HepG2 (cell line): ENCODE data around the gene TTC32. TPM values are rescaled to one million over a fixed set of nuclear protein-coding genes. Genes with fewer than 3 reads are reported as not detected.
A peak's percentile ranks its signal among the peaks of the same experiment; 100 is the strongest.

Experiments used
- ATAD3A ChIP-seq: sonication (generic); formaldehyde crosslinking; IDR thresholded peaks from 2 replicates; pipeline ENCODE4 v1.4.0; 2020; ENCODE audit warnings: missing genetic modification reagents
- DPF2 ChIP-seq: sonication (generic); formaldehyde crosslinking; IDR thresholded peaks from 2 replicates; pipeline ENCODE4 v1.4.0; 2020; ENCODE audit warnings: mild to moderate bottlenecking, low read depth, missing genetic modification reagents, borderline replicate concordance
- GTF2F1 ChIP-seq: fragments of 150-350 bp; IDR thresholded peaks from 2 replicates; pipeline ENCODE4 v1.6.1; 2014; ENCODE audit warnings: low read length
- HMG20B ChIP-seq: conservative IDR thresholded peaks from 2 replicates; pipeline ENCODE4 v1.6.1; 2016; ENCODE audit warnings: missing genetic modification reagents, missing compliant biosample characterization
- MEF2D ChIP-seq: sonication (generic); formaldehyde crosslinking; IDR thresholded peaks from 2 replicates; pipeline ENCODE4 v1.5.1; 2020; ENCODE audit warnings: mild to moderate bottlenecking, missing genetic modification reagents
- MYNN ChIP-seq: sonication (generic); formaldehyde crosslinking; IDR thresholded peaks from 2 replicates; pipeline ENCODE4 v1.4.0; 2020; ENCODE audit warnings: mild to moderate bottlenecking, low read depth, missing genetic modification reagents
- NPAS2 ChIP-seq: sonication (generic); formaldehyde crosslinking; IDR thresholded peaks from 2 replicates; pipeline ENCODE4 v1.8.0; 2022; ENCODE audit warnings: mild to moderate bottlenecking, missing genetic modification reagents, borderline replicate concordance
- PLRG1 ChIP-seq: fragments of 450-650 bp; conservative IDR thresholded peaks from 2 replicates; pipeline ENCODE4 v1.6.1; 2016
- SMC3 ChIP-seq: IDR thresholded peaks from 2 replicates; pipeline ENCODE4 v1.6.1; 2011; ENCODE audit warnings: low read length, improper control_type of control experiment
- SRF ChIP-seq: IDR thresholded peaks from 2 replicates; pipeline ENCODE4 v1.6.1; 2011; ENCODE audit warnings: mild to moderate bottlenecking, low read depth, low read length, moderate library complexity
- ZBTB8A ChIP-seq: sonication (generic); formaldehyde crosslinking; IDR thresholded peaks from 2 replicates; pipeline ENCODE4 v1.4.0; 2020; ENCODE audit warnings: mild to moderate bottlenecking, low read depth, missing genetic modification reagents, borderline replicate concordance
- ZNF282 ChIP-seq: fragments of 450-650 bp; IDR thresholded peaks from 2 replicates; pipeline ENCODE4 v1.6.1; 2018; ENCODE audit not compliant: partially characterized antibody
- ZNF652 ChIP-seq: IDR thresholded peaks from 2 replicates; pipeline ENCODE4 v1.6.1; 2016; ENCODE audit warnings: low read depth, borderline replicate concordance
- ZSCAN20 ChIP-seq: sonication (generic); formaldehyde crosslinking; IDR thresholded peaks from 2 replicates; pipeline ENCODE4 v1.4.0; 2020; ENCODE audit warnings: missing genetic modification reagents, mild to moderate bottlenecking, borderline replicate concordance
- polyA plus RNA-seq, 8 experiments: library from polyadenylated mRNA; depleted of rRNA in 3 of 8; stranded (reverse) in 7 of 8; unstranded in 1 of 8; fragments of >200 nt; fragmentation: Illumina TruSeq in 4 of 8; extraction: Trizol in 4 of 8; gene quantifications; 2 replicates each; pipeline versions ENCODE4 v1.2.1 to v1.2.3, GENCODE V29; 2011 to 2016; ENCODE audit warnings: low read depth in 4 of 8, missing spikeins in 1 of 8, mixed read lengths in 1 of 8; ENCODE audit not compliant: insufficient read depth in 1 of 8
- total RNA-seq, 5 experiments: library from RNA; depleted of rRNA; stranded (reverse); fragments of >200 nt; fragmentation: Illumina TruSeq; extraction: Trizol; gene quantifications; 2 replicates each; pipeline ENCODE4 v1.2.3, GENCODE V29; 2016; ENCODE audit warnings: low read depth in 1 of 5
- TF ChIP-seq, protein P1 (sequence below): sonication (generic); formaldehyde crosslinking; IDR thresholded peaks from 2 replicates; pipeline ENCODE4 v1.5.0; 2020; ENCODE audit warnings: mild to moderate bottlenecking, missing genetic modification reagents
- TF ChIP-seq, protein P2 (sequence below): sonication (generic); formaldehyde crosslinking; IDR thresholded peaks from 2 replicates; pipeline ENCODE4 v1.5.0; 2020; ENCODE audit warnings: mild to moderate bottlenecking, missing genetic modification reagents, borderline replicate concordance
- TF ChIP-seq, protein P3 (sequence below): sonication (generic); formaldehyde crosslinking; IDR thresholded peaks from 2 replicates; pipeline ENCODE4 v1.4.0; 2020; ENCODE audit warnings: missing genetic modification reagents

TTC32 gene
- total and polyA plus RNA-seq, 2 of the 13 experiments (the other 11 are each of a cell fraction or from before 2014, with no cell fraction given) = 21.6 to 38.3 TPM

DNA sequence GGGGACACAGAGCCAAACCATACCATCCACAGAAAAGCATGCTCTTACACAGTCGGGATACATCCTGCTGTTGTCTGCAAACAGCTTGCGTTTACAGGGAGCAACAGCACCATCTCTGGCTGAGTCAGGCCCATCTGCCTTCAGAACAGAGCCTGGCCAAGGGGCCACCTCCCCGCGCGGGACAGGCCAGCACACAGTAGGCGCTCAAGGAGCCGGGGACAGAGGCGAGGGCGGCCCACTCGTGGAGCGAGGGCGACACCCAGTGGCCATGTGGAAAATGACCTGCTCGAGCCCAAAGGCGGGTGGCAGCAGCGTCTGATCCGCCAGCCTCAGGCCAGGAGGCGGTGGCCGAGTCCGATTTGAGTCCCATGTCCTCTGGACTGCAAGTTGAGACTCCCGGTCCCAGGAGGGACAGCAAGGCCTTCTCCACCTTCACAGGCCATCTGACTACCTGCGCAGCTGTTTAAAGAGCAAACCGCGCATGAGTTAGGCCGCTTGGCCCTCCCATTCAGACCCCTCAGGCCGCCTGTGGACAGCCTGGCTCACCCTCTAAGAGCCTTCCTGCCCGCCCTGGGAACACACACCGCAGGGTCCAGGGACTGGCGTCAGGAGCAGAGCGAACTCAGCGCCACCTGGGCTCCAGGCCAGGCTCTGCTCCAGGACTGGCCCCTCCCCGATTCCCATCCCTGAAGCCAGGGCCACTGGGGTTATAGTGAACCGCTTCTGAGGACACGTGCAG lies 38.3 kb downstream of the TTC32 start (continued):
- TF ChIP-seq ZBTB8A (CRISPR knock-in tag) (no peak), GTF2F1 (no peak), ATAD3A (CRISPR knock-in tag) (no peak), NPAS2 (CRISPR knock-in tag) (no peak), MEF2D (peak; percentile 38; the same call in 1 of the 2 replicates), MYNN (CRISPR knock-in tag) (peak; percentile 90; the same call in 1 of the 2 replicates), ZNF652 (CRISPR knock-in tag) (no peak), DPF2 (CRISPR knock-in tag) (peak; percentile 5; the same call in 1 of the 2 replicates), SMC3 (peak; percentile 38), ZSCAN20 (CRISPR knock-in tag) (no peak), ZNF282 (no peak), HMG20B (CRISPR knock-in tag) (no peak), SRF (no peak), PLRG1 (no peak)
- TF ChIP-seq, protein P1, sequence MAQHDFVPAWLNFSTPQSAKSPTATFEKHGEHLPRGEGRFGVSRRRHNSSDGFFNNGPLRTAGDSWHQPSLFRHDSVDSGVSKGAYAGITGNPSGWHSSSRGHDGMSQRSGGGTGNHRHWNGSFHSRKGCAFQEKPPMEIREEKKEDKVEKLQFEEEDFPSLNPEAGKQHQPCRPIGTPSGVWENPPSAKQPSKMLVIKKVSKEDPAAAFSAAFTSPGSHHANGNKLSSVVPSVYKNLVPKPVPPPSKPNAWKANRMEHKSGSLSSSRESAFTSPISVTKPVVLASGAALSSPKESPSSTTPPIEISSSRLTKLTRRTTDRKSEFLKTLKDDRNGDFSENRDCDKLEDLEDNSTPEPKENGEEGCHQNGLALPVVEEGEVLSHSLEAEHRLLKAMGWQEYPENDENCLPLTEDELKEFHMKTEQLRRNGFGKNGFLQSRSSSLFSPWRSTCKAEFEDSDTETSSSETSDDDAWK (CRISPR knock-in tag) = no peak
- TF ChIP-seq, protein P2, sequence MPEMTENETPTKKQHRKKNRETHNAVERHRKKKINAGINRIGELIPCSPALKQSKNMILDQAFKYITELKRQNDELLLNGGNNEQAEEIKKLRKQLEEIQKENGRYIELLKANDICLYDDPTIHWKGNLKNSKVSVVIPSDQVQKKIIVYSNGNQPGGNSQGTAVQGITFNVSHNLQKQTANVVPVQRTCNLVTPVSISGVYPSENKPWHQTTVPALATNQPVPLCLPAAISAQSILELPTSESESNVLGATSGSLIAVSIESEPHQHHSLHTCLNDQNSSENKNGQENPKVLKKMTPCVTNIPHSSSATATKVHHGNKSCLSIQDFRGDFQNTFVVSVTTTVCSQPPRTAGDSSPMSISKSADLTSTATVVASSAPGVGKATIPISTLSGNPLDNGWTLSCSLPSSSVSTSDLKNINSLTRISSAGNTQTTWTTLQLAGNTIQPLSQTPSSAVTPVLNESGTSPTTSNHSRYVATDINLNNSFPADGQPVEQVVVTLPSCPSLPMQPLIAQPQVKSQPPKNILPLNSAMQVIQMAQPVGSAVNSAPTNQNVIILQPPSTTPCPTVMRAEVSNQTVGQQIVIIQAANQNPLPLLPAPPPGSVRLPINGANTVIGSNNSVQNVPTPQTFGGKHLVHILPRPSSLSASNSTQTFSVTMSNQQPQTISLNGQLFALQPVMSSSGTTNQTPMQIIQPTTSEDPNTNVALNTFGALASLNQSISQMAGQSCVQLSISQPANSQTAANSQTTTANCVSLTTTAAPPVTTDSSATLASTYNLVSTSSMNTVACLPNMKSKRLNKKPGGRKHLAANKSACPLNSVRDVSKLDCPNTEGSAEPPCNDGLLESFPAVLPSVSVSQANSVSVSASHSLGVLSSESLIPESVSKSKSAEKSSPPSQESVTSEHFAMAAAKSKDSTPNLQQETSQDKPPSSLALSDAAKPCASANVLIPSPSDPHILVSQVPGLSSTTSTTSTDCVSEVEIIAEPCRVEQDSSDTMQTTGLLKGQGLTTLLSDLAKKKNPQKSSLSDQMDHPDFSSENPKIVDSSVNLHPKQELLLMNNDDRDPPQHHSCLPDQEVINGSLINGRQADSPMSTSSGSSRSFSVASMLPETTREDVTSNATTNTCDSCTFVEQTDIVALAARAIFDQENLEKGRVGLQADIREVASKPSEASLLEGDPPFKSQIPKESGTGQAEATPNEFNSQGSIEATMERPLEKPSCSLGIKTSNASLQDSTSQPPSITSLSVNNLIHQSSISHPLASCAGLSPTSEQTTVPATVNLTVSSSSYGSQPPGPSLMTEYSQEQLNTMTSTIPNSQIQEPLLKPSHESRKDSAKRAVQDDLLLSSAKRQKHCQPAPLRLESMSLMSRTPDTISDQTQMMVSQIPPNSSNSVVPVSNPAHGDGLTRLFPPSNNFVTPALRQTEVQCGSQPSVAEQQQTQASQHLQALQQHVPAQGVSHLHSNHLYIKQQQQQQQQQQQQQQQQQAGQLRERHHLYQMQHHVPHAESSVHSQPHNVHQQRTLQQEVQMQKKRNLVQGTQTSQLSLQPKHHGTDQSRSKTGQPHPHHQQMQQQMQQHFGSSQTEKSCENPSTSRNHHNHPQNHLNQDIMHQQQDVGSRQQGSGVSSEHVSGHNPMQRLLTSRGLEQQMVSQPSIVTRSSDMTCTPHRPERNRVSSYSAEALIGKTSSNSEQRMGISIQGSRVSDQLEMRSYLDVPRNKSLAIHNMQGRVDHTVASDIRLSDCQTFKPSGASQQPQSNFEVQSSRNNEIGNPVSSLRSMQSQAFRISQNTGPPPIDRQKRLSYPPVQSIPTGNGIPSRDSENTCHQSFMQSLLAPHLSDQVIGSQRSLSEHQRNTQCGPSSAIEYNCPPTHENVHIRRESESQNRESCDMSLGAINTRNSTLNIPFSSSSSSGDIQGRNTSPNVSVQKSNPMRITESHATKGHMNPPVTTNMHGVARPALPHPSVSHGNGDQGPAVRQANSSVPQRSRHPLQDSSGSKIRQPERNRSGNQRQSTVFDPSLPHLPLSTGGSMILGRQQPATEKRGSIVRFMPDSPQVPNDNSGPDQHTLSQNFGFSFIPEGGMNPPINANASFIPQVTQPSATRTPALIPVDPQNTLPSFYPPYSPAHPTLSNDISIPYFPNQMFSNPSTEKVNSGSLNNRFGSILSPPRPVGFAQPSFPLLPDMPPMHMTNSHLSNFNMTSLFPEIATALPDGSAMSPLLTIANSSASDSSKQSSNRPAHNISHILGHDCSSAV (CRISPR knock-in tag) = no peak
- TF ChIP-seq, protein P3, sequence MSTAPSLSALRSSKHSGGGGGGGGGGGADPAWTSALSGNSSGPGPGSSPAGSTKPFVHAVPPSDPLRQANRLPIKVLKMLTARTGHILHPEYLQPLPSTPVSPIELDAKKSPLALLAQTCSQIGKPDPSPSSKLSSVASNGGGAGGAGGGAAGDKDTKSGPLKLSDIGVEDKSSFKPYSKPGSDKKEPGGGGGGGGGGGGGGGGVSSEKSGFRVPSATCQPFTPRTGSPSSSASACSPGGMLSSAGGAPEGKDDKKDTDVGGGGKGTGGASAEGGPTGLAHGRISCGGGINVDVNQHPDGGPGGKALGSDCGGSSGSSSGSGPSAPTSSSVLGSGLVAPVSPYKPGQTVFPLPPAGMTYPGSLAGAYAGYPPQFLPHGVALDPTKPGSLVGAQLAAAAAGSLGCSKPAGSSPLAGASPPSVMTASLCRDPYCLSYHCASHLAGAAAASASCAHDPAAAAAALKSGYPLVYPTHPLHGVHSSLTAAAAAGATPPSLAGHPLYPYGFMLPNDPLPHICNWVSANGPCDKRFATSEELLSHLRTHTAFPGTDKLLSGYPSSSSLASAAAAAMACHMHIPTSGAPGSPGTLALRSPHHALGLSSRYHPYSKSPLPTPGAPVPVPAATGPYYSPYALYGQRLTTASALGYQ (CRISPR knock-in tag) = no peak
